Fibroblast of skin of left quadriceps (primary cell): ENCODE measurements around the gene CD22.
"Not testable (repeated sequence)": the region's sequence is repeated elsewhere in the genome, so short reads cannot be mapped to it uniquely, and the experiment has no call there.

ENCODE experiments used
- DNase-seq, 2 experiments: peaks; one replicate each; pipeline ENCODE4 v3.0.0-alpha.2; 2013; ENCODE audit warnings: low read depth in 2 of 2

CD22 gene

GRCh38 chr19:35328851-35329285 is at the start of gene CD22:
Gene CD22 (plus strand): TSS chr19:35329187. CDS start chr19:35332041, 2,854 bp downstream.
- DNase-seq: no peak

GRCh38 chr19:35279374-35279773 is 49.6 kb upstream of the CD22 start:
- no peak for DNase-seq

GRCh38 chr19:35279985-35280821 is 48.8 kb upstream of the CD22 start:
- no peak for DNase-seq

GRCh38 chr19:35281303-35281702 is 47.7 kb upstream of the CD22 start:
- no peak for DNase-seq

- DNase-seq: no peak
Observed at GRCh38 chr19:35284153-35285094, 44.6 kb upstream of the CD22 start.

- DNase-seq: no peak
Observed at GRCh38 chr19:35285095-35285449, 43.9 kb upstream of the CD22 start.

- not testable (repeated sequence) for DNase-seq
Observed at GRCh38 chr19:35285465-35285864, 43.5 kb upstream of the CD22 start.

- not testable (repeated sequence) for DNase-seq
Observed at GRCh38 chr19:35286101-35286500, 42.9 kb upstream of the CD22 start.

- DNase-seq: no peak
Observed at GRCh38 chr19:35287713-35288112, 41.3 kb upstream of the CD22 start.

GRCh38 chr19:35288331-35288730 is 40.7 kb upstream of the CD22 start:
- no peak for DNase-seq

- DNase-seq: no peak
Observed at GRCh38 chr19:35288906-35289305, 40.1 kb upstream of the CD22 start.

- DNase-seq: no peak
Observed at GRCh38 chr19:35290381-35291127, 38.4 kb upstream of the CD22 start.

GRCh38 chr19:35291259-35291658 is 37.7 kb upstream of the CD22 start:
- DNase-seq: no peak

GRCh38 chr19:35291916-35292315 is 37.1 kb upstream of the CD22 start, which contains the start of gene MAG:
Gene MAG (plus strand): TSS chr19:35292161. CDS start chr19:35295409, 3,248 bp downstream.
- no peak for DNase-seq

GRCh38 chr19:35292421-35293362 is 36.3 kb upstream of the CD22 start:
- DNase-seq: no peak

- DNase-seq: no peak
Observed at GRCh38 chr19:35293363-35293739, 35.6 kb upstream of the CD22 start.

- no peak for DNase-seq
Observed at GRCh38 chr19:35293808-35294207, 35.2 kb upstream of the CD22 start.

GRCh38 chr19:35294328-35294727 is 34.7 kb upstream of the CD22 start:
- no peak for DNase-seq

GRCh38 chr19:35294859-35295791 is 33.9 kb upstream of the CD22 start:
- DNase-seq: no peak
